B cell (primary cell): ENCODE data around the gene FAM3B. TPM values are rescaled to one million over a fixed set of nuclear protein-coding genes. Genes with fewer than 3 reads are reported as not detected.

Source experiments
- ATAC-seq: fragments of 200-7000 bp; cut with Tn5 transposase; one replicate; pipeline ENCODE4 v1.10.0; 2021; ENCODE audit warnings: low read depth, mild to moderate bottlenecking, moderate number of reproducible peaks, moderate library complexity
- CTCF ChIA-PET: fragments of 350-600 bp; sonication (Branson Sonifier 250); formaldehyde crosslinking; loops from one replicate; lab custom pipeline; 2021; ENCODE audit warnings: antibody characterized with exemption, inconsistent platforms; lab: Charles Lee
- POLR2A ChIA-PET: fragments of 350-600 bp; sonication (Branson Sonifier 250); formaldehyde crosslinking; loops from one replicate; lab custom pipeline; 2021; ENCODE audit warnings: antibody characterized with exemption; lab: Charles Lee
- DNase-seq: peaks from one replicate; pipeline ENCODE4 v3.0.0; 2013
- H2AFZ ChIP-seq: 2 replicates; pipeline ENCODE4 v1.6.1; 2012; ENCODE audit warnings: mild to moderate bottlenecking, low read depth, low read length; ENCODE audit not compliant: insufficient read depth, poor library complexity, severe bottlenecking
- H3K27ac ChIP-seq, 2 donors: 1 replicate in 1 of 2; 2 replicates in 1 of 2; pipeline ENCODE4 v1.5.1; 2012 to 2013; ENCODE audit warnings: low read length in 2 of 2, mild to moderate bottlenecking in 2 of 2, moderate library complexity in 1 of 2
- H3K27me3 ChIP-seq, 4 experiments: fragments of 200-600 bp in 1 of 4; sonication (generic) in 1 of 4; replicated peaks in 1 of 4; 1 replicate in 2 of 4; 2 replicates in 2 of 4; pipeline versions ENCODE4 v1.6.1 to v1.7.0; 2013 to 2016; ENCODE audit warnings: low read length in 3 of 4, mild to moderate bottlenecking in 2 of 4, mixed read lengths in 1 of 4, moderate library complexity in 1 of 4; ENCODE audit not compliant: insufficient read depth in 4 of 4, control insufficient read depth in 3 of 4; ENCODE audit errors: control extremely low read depth in 1 of 4
- H3K36me3 ChIP-seq, 2 experiments: replicated peaks in 1 of 2; 1 replicate in 1 of 2; 2 replicates in 1 of 2; pipeline versions ENCODE4 v1.6.1 to v1.7.1; 2013; ENCODE audit warnings: low read length in 1 of 2; ENCODE audit not compliant: insufficient read depth in 2 of 2, control insufficient read depth in 1 of 2; ENCODE audit errors: control extremely low read depth in 1 of 2, extremely low read depth in 1 of 2
- H3K4me1 ChIP-seq, 2 donors: fragments of 200-600 bp in 1 of 2; sonication (generic) in 1 of 2; 1 replicate in 1 of 2; 2 replicates in 1 of 2; pipeline versions ENCODE4 v1.5.1 to v1.6.1; 2013 to 2017; ENCODE audit warnings: low read length in 2 of 2; ENCODE audit not compliant: control insufficient read depth in 2 of 2, insufficient read depth in 2 of 2
- H3K4me2 ChIP-seq: replicated peaks from 2 replicates; pipeline ENCODE3; 2012; ENCODE audit warnings: mild to moderate bottlenecking, low read depth, low read length; ENCODE audit not compliant: poor library complexity, severe bottlenecking
- H3K4me3 ChIP-seq, 5 experiments: fragments of 200-600 bp in 1 of 5; sonication (generic) in 1 of 5; 1 replicate in 3 of 5; 2 replicates in 2 of 5; pipeline versions ENCODE4 v1.5.1 to v1.7.0; 2011 to 2016; ENCODE audit warnings: low read length in 4 of 5, mild to moderate bottlenecking in 4 of 5, low read depth in 2 of 5, control low read depth in 1 of 5, moderate library complexity in 1 of 5; ENCODE audit not compliant: insufficient read depth in 1 of 5; ENCODE audit errors: control extremely low read depth in 1 of 5, extremely low read depth in 1 of 5
- H3K79me2 ChIP-seq: fragments of 200-600 bp; sonication (generic); one replicate; pipeline ENCODE4 v1.6.0; 2016; ENCODE audit warnings: low read length; ENCODE audit not compliant: control insufficient read depth, insufficient read depth
- H3K9ac ChIP-seq: fragments of 200-600 bp; sonication (generic); 2 replicates; pipeline ENCODE4 v1.6.1; 2017; ENCODE audit warnings: mild to moderate bottlenecking, low read length, moderate library complexity
- H3K9me3 ChIP-seq, 3 donors: one replicate each; pipeline versions ENCODE4 v1.6.1 to v1.7.1; 2013; ENCODE audit warnings: low read length in 2 of 3; ENCODE audit not compliant: control insufficient read depth in 2 of 3, insufficient read depth in 1 of 3; ENCODE audit errors: control extremely low read depth in 1 of 3
- H4K20me1 ChIP-seq: 2 replicates; pipeline ENCODE4 v1.6.0; 2012; ENCODE audit warnings: mild to moderate bottlenecking, low read length; ENCODE audit not compliant: insufficient read depth, control insufficient read depth, poor library complexity, severe bottlenecking
- H3K27ac Mint-ChIP-seq: one replicate; pipeline ENCODE4 v1.8.0; 2021; ENCODE audit warnings: mixed read lengths
- H3K27me3 Mint-ChIP-seq: one replicate; pipeline ENCODE4 v1.8.0; 2021; ENCODE audit warnings: mixed read lengths
- H3K4me1 Mint-ChIP-seq: one replicate; pipeline ENCODE4 v1.8.0; 2021; ENCODE audit warnings: mixed read lengths
- H3K4me3 Mint-ChIP-seq: one replicate; pipeline ENCODE4 v1.8.0; 2021; ENCODE audit warnings: mixed read lengths
- H3K9me3 Mint-ChIP-seq: one replicate; pipeline ENCODE4 v1.8.0; 2022; ENCODE audit warnings: mixed read lengths; ENCODE audit not compliant: insufficient read depth
- EZH2 ChIP-seq: IDR thresholded peaks from 2 replicates; pipeline ENCODE4 v1.6.1; 2012; ENCODE audit warnings: borderline replicate concordance, low read depth, mild to moderate bottlenecking, moderate library complexity, low read length; ENCODE audit not compliant: insufficient read depth, poor library complexity, severe bottlenecking
- WGBS: methylation state at CpG from one replicate; pipeline ENCODE4 v1.1.5; 2013; ENCODE audit warnings: missing lambda C conversion rate; ENCODE audit not compliant: insufficient coverage; 5-methylcytosine and 5-hydroxymethylcytosine counted together
- intact Hi-C: fragments of 100-400 bp; cut with micrococcal nuclease; formaldehyde crosslinking; loops from one replicate; pipeline ENCODE4 v1.10.0; 2022
- polyA plus RNA-seq: library from polyadenylated mRNA; depleted of rRNA; stranded (reverse); fragments of >200 nt; gene quantifications from 2 replicates; pipeline ENCODE4 v1.2.3, GENCODE V29; 2012
- total RNA-seq, 2 donors: library from RNA; stranded (reverse); fragments of 120-200 nt in 1 of 2; gene quantifications; 1 replicate in 1 of 2; 2 replicates in 1 of 2; pipeline versions ENCODE4 v1.2.3 to v1.2.4, GENCODE V29; 2013 to 2022
- TF ChIP-seq, protein P1 (sequence below): fragments of 200-600 bp; IDR thresholded peaks from one replicate; pipeline ENCODE4 v1.8.0; 2022; ENCODE audit warnings: antibody characterized with exemption, mild to moderate bottlenecking

The FAM3B gene
- total and polyA plus RNA-seq, 2 donors (not counting 1 experiment from before 2014, with no cell fraction given) = 0.09 TPM; not detected in 1

DNA sequence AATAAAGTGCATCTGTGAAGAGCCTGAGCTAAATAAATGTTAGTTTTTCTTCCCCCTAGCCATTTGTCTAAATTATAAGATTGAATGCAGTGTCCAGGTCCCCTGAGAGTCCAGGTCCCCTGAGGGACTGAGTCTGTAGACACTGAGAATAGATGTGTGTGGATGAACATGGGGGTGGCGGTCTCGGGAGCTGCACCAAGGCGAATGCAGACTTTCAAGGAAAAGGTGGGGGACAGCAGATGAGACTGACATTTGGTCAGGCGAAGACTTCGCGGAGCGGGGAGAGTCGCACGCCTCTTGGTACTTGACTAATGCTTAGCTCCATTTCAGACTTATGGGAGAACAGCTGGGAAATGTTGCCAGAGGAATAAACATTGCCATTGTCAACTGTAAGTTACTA, 27.5 kb downstream of the FAM3B start:
- Histone ChIP-seq H3K79me2 (no peaks in the 10 kb centered on the region), H3K9ac (no peak overlapping the region), H4K20me1 (no peaks in the 10 kb centered on the region), H3K27me3 (peaks cover 0 to 14% (median 0%) of the 10 kb centered on the region in 4 experiments), H3K4me1 (no peaks in the 10 kb centered on the region), H3K4me3 (no peak overlapping the region), H3K36me3 (no peaks in the 10 kb centered on the region), H3K9me3 (peaks cover 0 to 2% (median 0%) of the 10 kb centered on the region in 3 donors), H3K27ac (no peak overlapping the region), H2AFZ (no peak overlapping the region), H3K4me2 (no peak overlapping the region)
- no peak for TF ChIP-seq EZH2
- TF ChIP-seq, protein P1, sequence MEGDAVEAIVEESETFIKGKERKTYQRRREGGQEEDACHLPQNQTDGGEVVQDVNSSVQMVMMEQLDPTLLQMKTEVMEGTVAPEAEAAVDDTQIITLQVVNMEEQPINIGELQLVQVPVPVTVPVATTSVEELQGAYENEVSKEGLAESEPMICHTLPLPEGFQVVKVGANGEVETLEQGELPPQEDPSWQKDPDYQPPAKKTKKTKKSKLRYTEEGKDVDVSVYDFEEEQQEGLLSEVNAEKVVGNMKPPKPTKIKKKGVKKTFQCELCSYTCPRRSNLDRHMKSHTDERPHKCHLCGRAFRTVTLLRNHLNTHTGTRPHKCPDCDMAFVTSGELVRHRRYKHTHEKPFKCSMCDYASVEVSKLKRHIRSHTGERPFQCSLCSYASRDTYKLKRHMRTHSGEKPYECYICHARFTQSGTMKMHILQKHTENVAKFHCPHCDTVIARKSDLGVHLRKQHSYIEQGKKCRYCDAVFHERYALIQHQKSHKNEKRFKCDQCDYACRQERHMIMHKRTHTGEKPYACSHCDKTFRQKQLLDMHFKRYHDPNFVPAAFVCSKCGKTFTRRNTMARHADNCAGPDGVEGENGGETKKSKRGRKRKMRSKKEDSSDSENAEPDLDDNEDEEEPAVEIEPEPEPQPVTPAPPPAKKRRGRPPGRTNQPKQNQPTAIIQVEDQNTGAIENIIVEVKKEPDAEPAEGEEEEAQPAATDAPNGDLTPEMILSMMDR = no peak
- Mint-ChIP-seq H3K4me1 (no peaks in the 10 kb centered on the region), H3K4me3 (no peak overlapping the region), H3K9me3 (no peaks in the 10 kb centered on the region), H3K27me3 (peaks cover 12% of the 10 kb centered on the region), H3K27ac (no peak overlapping the region)
- ChIA-PET CTCF (no interaction called here), POLR2A (no interaction called here)
- 80% methylated on average over 2 of the region's 9 CpGs for WGBS
- DNase-seq = no peak
- ATAC-seq = no peak
- intact Hi-C loops = no loop called here

DNA sequence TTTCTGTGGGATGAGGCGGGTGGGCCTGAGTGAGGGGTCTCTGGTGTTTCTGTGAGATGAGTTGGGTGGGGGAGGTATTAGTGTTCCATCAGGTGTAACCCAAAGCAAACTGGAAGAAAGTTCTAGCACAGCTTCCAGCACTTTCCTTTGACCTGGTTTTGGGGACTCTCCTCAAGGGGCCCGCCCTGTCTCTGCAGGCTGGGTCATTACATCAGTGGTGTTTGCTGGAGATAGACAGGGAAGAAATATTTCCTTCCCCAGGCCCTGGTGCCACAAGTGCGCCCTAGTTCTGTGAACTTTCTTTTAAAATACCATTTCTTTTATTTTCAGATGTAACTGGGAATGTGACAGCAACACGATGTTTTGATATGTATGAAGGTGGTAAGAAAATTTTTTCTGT, 28.8 kb downstream of the FAM3B start:
- H3K27ac Mint-ChIP-seq = no peak overlapping the region
- H3K27me3 ChIP-seq = peaks cover 0 to 9% (median 0%) of the 10 kb centered on the region in 4 experiments

More for the DNA sequence above, 28.8 kb downstream of the FAM3B start:
- H3K4me3 ChIP-seq = no peak overlapping the region
- H3K36me3 ChIP-seq = no peaks in the 10 kb centered on the region
- Mint-ChIP-seq H3K4me1 (no peaks in the 10 kb centered on the region), H3K27me3 (peaks cover 12% of the 10 kb centered on the region), H3K4me3 (no peak overlapping the region), H3K9me3 (no peaks in the 10 kb centered on the region)
- TF ChIP-seq, protein P1 = no peak
- TF ChIP-seq EZH2 = no peak
- DNase-seq (no peak), ATAC-seq (no peak)
- ChIA-PET CTCF (no interaction called here), POLR2A (no interaction called here)
- intact Hi-C loops = no loop called here
- H2AFZ ChIP-seq = no peak overlapping the region
- WGBS = no CpG with 5 or more reads among the region's 4 CpGs
- no peaks in the 10 kb centered on the region for H4K20me1 ChIP-seq
- H3K27ac ChIP-seq = no peak overlapping the region
- H3K9ac ChIP-seq = no peak overlapping the region
- H3K4me2 ChIP-seq = no peak overlapping the region
- peaks cover 0 to 2% (median 0%) of the 10 kb centered on the region in 3 donors for H3K9me3 ChIP-seq
- no peaks in the 10 kb centered on the region for H3K4me1 ChIP-seq
- H3K79me2 ChIP-seq = no peaks in the 10 kb centered on the region
